Measurements from ENCODE around the gene RUNX2. TPM values are rescaled to one million over a fixed set of nuclear protein-coding genes. Genes with fewer than 3 reads are reported as not detected.

The RUNX2 gene
- total and polyA plus RNA-seq, 4 donors: 0.09 to 1.5 (median 0.75) TPM

GRCh38 chr6:45684476-45684875, 356.3 kb downstream of the RUNX2 start:
- peaks cover 0 to 4% (median 0%) of the 10 kb centered on the region in 4 donors for H3K27me3 ChIP-seq (ENCODE audit: control insufficient read depth in 4 of 4, insufficient read depth in 4 of 4, low read length in 3 of 4)
- TF ChIP-seq SP1 (IDR thresholded peaks at IDR 0.05): no peak
- TF ChIP-seq ZBTB33 (IDR thresholded peaks at IDR 0.05): no peak
- no peak for TF ChIP-seq GABPA (IDR thresholded peaks at IDR 0.05 in 1 of 2, conservative IDR thresholded peaks at IDR 0.05 in 1 of 2)
- no peak for TF ChIP-seq REST (IDR thresholded peaks at IDR 0.05)
- no peak for TF ChIP-seq TAF1 (conservative IDR thresholded peaks at IDR 0.05)
- TF ChIP-seq NR2F2 (IDR thresholded peaks at IDR 0.05): no peak
- no peak for TF ChIP-seq RXRA (IDR thresholded peaks at IDR 0.05)
- no peak for TF ChIP-seq FOXA2 (IDR thresholded peaks at IDR 0.05)
- no peak for TF ChIP-seq MAX (IDR thresholded peaks at IDR 0.05)
- TF ChIP-seq EGR1 (IDR thresholded peaks at IDR 0.05; ENCODE audit: low read depth in 2 of 2): no peak
- TF ChIP-seq HNF4G (IDR thresholded peaks at IDR 0.05): no peak
- TF ChIP-seq JUND (IDR thresholded peaks at IDR 0.05): no peak
- TF ChIP-seq FOXA1 (IDR thresholded peaks at IDR 0.05): no peak
- TF ChIP-seq ATF3 (IDR thresholded peaks at IDR 0.05): no peak
- no peak for TF ChIP-seq CTCF (IDR thresholded peaks at IDR 0.05; ENCODE audit: low read depth, low read length, missing input control)
- no peak overlapping the region for H3K9ac ChIP-seq (ENCODE audit: low read depth in 1 of 2, low read length in 2 of 2)
- peaks cover 0 to 3% (median 0%) of the 10 kb centered on the region in 4 donors for H3K36me3 ChIP-seq (ENCODE audit: control insufficient read depth in 4 of 4, insufficient read depth in 3 of 4, low read depth in 1 of 4, low read length in 3 of 4)
- peaks cover 0 to 6% (median 1%) of the 10 kb centered on the region in 4 donors for H3K9me3 ChIP-seq (ENCODE audit: control insufficient read depth in 4 of 4, low read length in 3 of 4)
- no peaks in the 10 kb centered on the region for H3K4me1 ChIP-seq (ENCODE audit: control insufficient read depth in 4 of 4, insufficient read depth in 4 of 4, low read length in 3 of 4)
- H3K27ac ChIP-seq (ENCODE audit: low read depth in 1 of 2, low read length in 2 of 2): no peak overlapping the region
- H3K4me3 ChIP-seq (ENCODE audit: low read depth in 1 of 3, low read length in 3 of 3): no peak overlapping the region
- DNase-seq (ENCODE audit: low spot score): no peak

- Histone ChIP-seq H3K27ac (ENCODE audit: low read depth in 1 of 2, low read length in 2 of 2) (no peak overlapping the region), H3K9ac (ENCODE audit: low read depth in 1 of 2, low read length in 2 of 2) (no peak overlapping the region), H3K27me3 (ENCODE audit: control insufficient read depth in 4 of 4, insufficient read depth in 4 of 4, low read length in 3 of 4) (peaks cover 0 to 4% (median 0%) of the 10 kb centered on the region in 4 donors), H3K9me3 (ENCODE audit: control insufficient read depth in 4 of 4, low read length in 3 of 4) (peaks cover 0 to 6% (median 0%) of the 10 kb centered on the region in 4 donors), H3K4me1 (ENCODE audit: control insufficient read depth in 4 of 4, insufficient read depth in 4 of 4, low read length in 3 of 4) (no peaks in the 10 kb centered on the region), H3K36me3 (ENCODE audit: control insufficient read depth in 4 of 4, insufficient read depth in 3 of 4, low read depth in 1 of 4, low read length in 3 of 4) (peaks cover 0 to 3% (median 0%) of the 10 kb centered on the region in 4 donors), H3K4me3 (ENCODE audit: low read depth in 1 of 3, low read length in 3 of 3) (no peak overlapping the region)
- no peak for DNase-seq (ENCODE audit: low spot score)
- TF ChIP-seq ZBTB33 (IDR thresholded peaks at IDR 0.05) (no peak), FOXA1 (IDR thresholded peaks at IDR 0.05) (no peak), FOXA2 (IDR thresholded peaks at IDR 0.05) (no peak), HNF4G (IDR thresholded peaks at IDR 0.05) (no peak), RXRA (IDR thresholded peaks at IDR 0.05) (no peak), YY1 (IDR thresholded peaks at IDR 0.05) (no peak), ATF3 (IDR thresholded peaks at IDR 0.05) (no peak), SP1 (IDR thresholded peaks at IDR 0.05) (no peak), CTCF (IDR thresholded peaks at IDR 0.05; ENCODE audit: low read depth, low read length, missing input control) (no peak), HNF4A (conservative IDR thresholded peaks at IDR 0.05) (no peak)
Observed at GRCh38 chr6:45685076-45685475, 356.9 kb downstream of the RUNX2 start.

All from liver (tissue), 9 donors.